Activated CD8-positive, alpha-beta memory T cell treated with anti-CD3 and anti-CD28 coated beads for 24 hours (primary cell): Measurements from ENCODE around the gene BCR.
"Not testable (repeated sequence)": the region's sequence is repeated elsewhere in the genome, so short reads cannot be mapped to it uniquely, and the experiment has no call there.

Experiments used
- DNase-seq: peaks from one replicate; pipeline ENCODE4 v3.0.0-alpha.2; 2020

BCR gene

GRCh38 chr22:23180301-23180892, at the start of gene BCR:
Gene BCR (plus strand): TSS chr22:23180509. CDS start chr22:23180961, 452 bp downstream.
- DNase-seq = peak; percentile 74

GRCh38 chr22:23130697-23131096, 49.6 kb upstream of the BCR start:
- DNase-seq = no peak

DNA sequence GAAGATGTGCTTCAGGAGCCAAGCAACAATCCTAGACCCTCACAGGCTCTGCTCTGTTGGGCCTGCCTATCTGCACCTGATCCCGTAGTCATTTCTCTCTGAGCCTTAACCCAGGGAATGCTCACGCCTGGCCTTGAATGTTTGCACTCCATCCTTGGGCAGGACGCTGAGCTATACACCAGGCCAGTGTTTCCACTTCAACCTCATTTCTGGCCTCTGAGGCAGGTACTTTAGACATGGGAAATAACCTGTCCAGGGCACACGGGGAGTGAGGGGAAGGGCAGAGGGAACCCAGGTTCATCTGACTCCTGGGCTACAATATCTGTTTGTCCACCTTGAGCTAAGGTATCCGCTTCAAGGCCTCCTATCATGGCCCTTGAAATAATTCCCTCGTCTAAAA, 48.4 kb upstream of the BCR start:
- no peak for DNase-seq

GRCh38 chr22:23132376-23133091, 47.8 kb upstream of the BCR start:
- DNase-seq = no peak

DNA sequence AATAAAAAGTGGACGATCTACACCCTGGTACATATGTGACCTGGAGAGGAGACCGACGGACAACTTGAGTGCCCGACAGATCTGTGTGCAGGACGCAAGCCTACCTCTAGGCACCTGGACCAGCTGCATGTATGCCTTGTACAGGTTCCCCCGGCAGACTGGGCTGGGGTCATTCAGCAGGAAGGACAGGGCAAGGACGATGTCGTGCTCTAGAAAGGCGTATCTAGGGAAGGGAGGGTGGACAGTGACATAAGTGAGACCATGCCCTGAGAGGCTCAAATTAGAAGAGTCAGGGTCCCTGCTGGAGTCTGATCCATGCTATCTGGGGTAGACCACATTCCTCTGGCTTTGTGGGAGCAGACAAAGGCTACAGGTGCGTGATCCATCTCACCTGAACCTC, 46.4 kb upstream of the BCR start:
- DNase-seq = no peak

- not testable (repeated sequence) for DNase-seq
Measured at GRCh38 chr22:23136991-23137390, 43.3 kb upstream of the BCR start.

- no peak for DNase-seq
Measured at GRCh38 chr22:23137468-23137867, 42.8 kb upstream of the BCR start.

DNA sequence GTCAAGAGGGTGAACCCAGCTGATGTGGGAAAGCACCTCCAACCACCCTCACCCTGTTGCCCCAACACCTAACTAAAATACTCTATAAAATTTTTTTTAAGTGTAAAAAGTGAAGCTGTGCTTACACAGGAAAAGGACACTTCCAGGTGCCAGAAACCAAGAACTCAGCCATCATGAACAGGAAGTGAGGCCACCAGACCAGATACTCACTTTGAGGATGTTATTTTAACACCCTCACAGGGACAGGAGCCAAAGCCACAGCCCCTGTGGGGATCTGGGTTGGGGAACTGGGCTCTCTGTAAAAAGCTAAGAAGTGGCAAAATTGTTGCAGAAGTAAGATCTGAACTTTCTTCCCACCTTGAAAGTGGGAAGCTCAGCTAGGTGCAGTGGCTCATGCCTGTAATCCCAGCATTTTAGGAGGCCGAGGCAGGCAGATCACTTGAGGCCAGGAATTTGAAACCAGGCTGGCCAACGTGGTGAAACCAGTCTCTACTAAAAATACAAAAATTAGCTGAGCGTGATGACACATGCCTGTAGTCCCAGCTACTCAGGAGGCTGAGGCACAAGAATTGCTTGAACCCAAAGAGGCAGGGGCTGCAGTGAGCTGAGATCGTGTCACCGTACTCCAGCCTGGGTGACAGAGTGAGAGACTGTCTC, 42.3 kb upstream of the BCR start:
- DNase-seq = peak; percentile 69

- DNase-seq = no peak
Measured at GRCh38 chr22:23138584-23139435, 41.5 kb upstream of the BCR start.

- no peak for DNase-seq
Measured at GRCh38 chr22:23140385-23140784, 39.9 kb upstream of the BCR start.

DNA sequence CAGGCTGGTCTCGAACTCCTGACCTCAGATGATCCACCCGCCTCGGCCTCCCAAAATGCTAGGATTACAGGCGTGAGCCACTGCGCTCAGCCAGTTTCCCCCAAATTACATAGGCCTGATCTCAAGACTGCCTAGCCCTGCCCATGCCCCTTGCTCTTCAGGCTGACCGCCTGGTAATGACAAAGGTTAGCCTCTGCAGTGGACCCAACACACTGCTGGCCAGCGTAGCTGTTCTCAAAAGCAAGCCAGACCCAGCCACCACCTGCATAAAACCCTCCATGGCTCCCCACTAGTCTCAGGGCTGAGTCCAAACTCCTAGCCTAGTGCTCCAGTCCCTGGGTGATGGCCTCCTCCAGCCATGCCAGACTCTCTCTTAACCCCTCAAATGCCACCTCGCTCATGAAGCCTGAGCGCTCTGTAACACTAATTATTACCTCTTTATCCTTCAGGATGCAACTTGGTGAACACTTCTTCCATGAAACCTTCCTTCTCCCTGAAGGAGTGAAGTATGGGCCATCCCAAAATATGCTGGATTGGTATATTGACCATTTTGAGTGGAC, 37.7 kb upstream of the BCR start:
- no peak for DNase-seq

GRCh38 chr22:23143119-23143518, 37.2 kb upstream of the BCR start:
- DNase-seq = no peak

DNA sequence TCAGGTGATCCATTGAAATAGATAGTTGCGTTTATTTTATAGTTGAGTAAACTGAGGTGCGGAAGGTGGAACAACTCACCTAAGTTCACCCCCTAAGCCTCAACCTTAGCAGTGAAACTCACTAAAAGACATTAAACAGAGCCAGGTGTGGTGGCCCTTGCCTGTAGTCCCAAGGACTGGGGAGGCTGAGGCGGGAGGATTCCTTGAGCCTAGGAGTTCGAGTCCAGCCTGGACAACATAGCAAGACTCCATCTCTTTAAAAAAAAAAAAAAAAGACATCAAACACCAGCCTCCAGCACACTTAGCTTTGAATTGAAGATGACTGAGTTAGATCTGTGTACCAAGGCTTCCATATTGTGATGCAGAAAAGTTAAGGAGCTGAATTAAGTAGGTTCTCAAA, 35.9 kb upstream of the BCR start:
- no peak for DNase-seq

- peak; percentile 89 for DNase-seq
Measured at GRCh38 chr22:23144932-23145877, 35.1 kb upstream of the BCR start, which contains the start of gene RAB36. Gene RAB36 (plus strand): TSS chr22:23145477. CDS start chr22:23146617, 1,140 bp downstream.

DNA sequence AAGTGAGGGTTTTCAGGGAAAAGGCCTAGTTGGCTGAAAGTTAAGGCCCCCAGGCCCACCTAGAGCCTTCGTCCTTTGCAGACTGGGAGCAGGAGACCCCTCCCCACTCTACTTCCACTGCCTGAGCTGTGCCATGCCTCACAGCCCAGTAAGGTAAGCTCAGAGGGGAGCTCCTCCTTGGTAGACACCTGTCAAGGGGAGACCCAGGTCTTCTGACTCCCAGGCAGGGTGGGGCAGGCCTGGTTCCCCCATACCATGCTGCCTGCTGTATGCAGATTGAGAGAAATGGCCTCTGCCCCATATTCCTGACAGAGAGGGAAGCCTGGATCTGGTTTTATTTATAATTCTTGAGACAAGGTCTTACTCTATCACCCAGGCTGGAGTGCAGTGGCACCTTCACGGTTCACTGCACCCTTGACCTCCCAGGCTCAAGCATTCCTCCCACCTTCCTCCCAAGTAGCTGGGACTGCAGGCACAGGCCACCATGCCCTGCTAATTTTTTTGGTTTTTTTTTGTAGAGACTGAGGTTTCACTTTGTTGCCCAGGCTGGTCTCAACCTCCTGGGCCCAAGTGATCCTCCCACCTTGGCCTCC, 34.3 kb upstream of the BCR start:
- DNase-seq = no peak

GRCh38 chr22:23146478-23147205, 33.7 kb upstream of the BCR start:
- DNase-seq = no peak

DNA sequence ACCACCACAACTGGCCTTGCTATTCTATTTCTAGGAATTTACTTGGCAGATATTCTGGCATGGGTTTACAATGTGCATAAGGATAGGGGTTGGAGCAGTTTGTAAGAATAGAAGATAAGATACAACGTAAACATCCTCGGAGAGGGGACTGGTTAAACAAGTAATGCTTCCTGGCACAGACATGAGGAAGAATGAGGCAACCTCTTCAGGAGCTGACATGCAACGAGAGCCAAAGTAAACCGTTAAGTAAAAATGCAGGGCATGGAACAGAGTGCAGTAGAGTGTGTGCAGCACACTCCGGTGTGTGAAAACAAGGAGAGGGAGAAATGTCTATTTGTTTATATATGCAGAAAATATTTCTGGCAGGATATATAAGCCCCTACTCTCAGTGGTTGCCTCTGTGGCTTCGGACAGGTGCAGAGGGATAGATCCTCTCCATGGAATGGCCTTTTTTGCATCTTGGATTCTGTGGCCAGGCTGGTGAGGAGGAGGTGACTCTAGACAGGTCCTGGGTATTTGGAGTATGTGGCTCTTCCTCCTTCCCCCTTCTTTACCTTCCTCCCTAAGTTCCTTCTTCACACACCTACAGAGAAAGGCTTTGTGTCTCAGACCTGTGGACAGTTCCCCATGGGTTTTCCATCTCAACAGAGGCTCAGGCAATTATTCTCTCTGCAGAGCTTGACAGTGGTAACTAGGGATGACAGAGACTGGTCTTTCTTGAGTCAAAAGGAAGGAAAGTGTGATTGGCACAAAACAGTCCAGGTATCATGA, 32.5 kb upstream of the BCR start:
- no peak for DNase-seq

DNA sequence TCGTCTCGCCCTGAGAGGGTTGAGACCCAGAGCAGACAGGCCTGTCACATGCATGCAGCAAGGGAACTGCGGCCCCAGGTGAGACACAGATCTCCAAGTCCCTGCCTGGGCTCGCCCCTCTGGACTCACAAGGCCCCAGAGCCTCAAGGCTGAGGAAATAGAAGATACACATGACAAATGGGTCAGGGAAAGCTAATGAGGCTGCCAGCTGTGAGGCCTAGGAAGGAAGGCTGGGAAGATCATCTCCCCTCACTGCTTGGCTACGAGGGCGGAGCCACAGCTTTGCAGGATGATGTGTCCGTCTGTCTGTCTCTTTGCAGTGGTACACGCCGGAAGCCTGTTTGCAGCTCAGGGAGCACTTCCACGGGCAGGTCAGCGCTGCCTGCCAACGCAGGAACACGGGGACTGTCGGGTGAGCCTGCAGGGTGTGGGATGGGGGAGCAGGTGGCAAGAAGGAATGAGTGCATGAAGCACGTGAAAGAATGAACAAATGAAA, 30.5 kb upstream of the BCR start:
- no peak for DNase-seq

GRCh38 chr22:23150762-23151161, 29.5 kb upstream of the BCR start:
- DNase-seq = no peak

GRCh38 chr22:23151827-23152226, 28.5 kb upstream of the BCR start:
- no peak for DNase-seq
